SK-N-SH (cell line): ENCODE data around the gene HS6ST3.

Experiments
- FOXJ3 ChIP-seq: sonication (generic); formaldehyde crosslinking; IDR thresholded peaks from 2 replicates; pipeline ENCODE4 v1.5.1; 2020; ENCODE audit warnings: mild to moderate bottlenecking, missing genetic modification reagents
- FOXM1 ChIP-seq: IDR thresholded peaks from 2 replicates; pipeline ENCODE4 v1.4.0; 2012; ENCODE audit warnings: low read depth, mild to moderate bottlenecking
- NFIC ChIP-seq: IDR thresholded peaks from 2 replicates; pipeline ENCODE4 v1.4.0; 2012; ENCODE audit warnings: borderline replicate concordance
- RAD21 ChIP-seq: IDR thresholded peaks from 2 replicates; pipeline ENCODE4 v1.6.1; 2012; ENCODE audit warnings: mild to moderate bottlenecking, low read length
- RCOR1 ChIP-seq: fragments of 150-350 bp; IDR thresholded peaks from 2 replicates; pipeline ENCODE4 v1.6.1; 2017; ENCODE audit warnings: antibody characterized with exemption, low read length
- TAF1 ChIP-seq: IDR thresholded peaks from 2 replicates; pipeline ENCODE4 v1.6.1; 2012; ENCODE audit warnings: low read depth, mild to moderate bottlenecking, low read length, moderate library complexity, borderline replicate concordance
- TF ChIP-seq, protein P1 (sequence below): fragments of 200-600 bp; sonication (generic); IDR thresholded peaks from 2 replicates; pipeline ENCODE4 v1.6.1; 2017; ENCODE audit warnings: antibody characterized with exemption, mild to moderate bottlenecking, moderate library complexity

DNA sequence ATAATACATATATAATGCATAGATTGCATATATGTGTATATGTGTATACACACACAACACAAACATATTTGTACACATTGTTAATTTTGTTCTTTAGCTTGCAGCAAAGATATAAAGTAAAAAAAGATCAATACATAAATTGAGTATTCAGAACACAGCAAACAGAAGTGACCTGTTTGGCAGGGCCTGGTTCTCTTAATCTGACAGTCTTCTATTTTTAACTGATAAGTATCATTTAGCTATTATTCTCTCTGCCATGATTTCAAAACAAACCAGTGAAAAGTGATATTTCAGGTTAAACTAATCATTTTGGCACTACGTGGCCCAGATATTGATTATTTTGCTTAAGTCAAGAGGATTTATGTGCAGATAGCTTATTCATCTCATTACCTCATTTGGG lies 595.0 kb downstream of the HS6ST3 start:
- TF ChIP-seq, protein P1, sequence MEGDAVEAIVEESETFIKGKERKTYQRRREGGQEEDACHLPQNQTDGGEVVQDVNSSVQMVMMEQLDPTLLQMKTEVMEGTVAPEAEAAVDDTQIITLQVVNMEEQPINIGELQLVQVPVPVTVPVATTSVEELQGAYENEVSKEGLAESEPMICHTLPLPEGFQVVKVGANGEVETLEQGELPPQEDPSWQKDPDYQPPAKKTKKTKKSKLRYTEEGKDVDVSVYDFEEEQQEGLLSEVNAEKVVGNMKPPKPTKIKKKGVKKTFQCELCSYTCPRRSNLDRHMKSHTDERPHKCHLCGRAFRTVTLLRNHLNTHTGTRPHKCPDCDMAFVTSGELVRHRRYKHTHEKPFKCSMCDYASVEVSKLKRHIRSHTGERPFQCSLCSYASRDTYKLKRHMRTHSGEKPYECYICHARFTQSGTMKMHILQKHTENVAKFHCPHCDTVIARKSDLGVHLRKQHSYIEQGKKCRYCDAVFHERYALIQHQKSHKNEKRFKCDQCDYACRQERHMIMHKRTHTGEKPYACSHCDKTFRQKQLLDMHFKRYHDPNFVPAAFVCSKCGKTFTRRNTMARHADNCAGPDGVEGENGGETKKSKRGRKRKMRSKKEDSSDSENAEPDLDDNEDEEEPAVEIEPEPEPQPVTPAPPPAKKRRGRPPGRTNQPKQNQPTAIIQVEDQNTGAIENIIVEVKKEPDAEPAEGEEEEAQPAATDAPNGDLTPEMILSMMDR = no peak
- no peak for TF ChIP-seq RCOR1
- no peak for TF ChIP-seq NFIC
- TF ChIP-seq RAD21 = no peak
- no peak for TF ChIP-seq FOXM1
- TF ChIP-seq TAF1 = no peak
- TF ChIP-seq FOXJ3 (CRISPR knock-in tag) = no peak
